Measurements from ENCODE around the gene SLC39A11.
"Not testable (repeated sequence)": the region's sequence is repeated elsewhere in the genome, so short reads cannot be mapped to it uniquely, and the experiment has no call there.

SLC39A11 gene

DNA sequence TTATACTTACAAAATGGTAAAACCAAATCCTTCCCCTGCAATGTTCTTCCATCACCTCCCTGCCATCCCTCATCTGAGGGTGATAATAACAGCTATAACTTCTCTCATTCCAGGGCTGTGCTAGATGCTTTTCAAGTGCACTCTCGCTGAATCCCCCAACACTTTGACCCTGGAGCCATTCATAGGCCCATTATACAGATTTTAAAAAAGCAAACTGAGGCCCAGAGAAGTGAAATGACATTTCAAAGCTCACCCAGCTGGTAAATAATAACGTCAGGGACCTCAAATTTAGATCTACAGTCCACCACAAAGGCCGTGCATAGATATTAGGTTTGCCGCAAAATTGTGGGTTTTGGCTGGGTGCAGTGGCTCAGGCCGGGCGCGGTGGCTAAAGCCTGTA lies 378.8 kb downstream of the SLC39A11 start:
- no peak for DNase-seq (ENCODE audit: low read depth)

DNA sequence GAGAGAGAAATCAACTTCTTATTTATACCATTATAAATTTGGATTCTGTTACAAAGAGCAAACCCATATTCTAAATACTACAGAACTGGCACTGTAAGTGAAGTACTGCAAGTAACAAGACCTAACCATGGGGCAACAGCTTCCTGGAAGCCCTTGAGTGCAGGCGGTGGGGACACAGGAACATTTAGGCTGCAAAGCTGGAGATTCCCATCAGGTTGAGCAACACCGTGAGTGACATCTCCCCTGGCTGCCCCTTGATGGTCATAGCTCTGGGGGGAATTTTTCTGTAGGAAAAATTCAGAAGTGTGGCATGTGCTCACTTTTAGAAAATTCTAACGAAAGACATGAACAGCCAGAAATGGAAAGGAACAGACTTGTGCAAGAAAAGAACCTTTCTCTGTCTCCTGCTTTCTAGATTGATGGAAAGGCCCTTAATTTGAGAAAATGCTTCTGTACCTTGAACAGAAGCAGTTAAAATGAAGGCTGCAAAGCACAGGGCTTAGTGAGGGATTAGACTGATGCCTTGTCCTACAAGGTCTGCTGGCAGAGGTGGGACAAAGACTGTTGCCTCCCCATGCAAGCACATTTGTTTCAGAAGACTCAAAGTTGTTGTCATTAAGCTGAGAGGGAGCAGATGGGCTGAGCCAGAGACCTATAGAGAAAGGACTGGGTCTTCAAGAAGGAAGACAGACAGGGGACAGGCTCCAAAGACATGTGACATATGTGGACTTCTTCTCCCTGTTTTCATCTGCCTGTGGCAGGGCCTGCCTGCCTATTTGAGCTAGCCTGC lies 380.8 kb downstream of the SLC39A11 start:
- no peak for DNase-seq (ENCODE audit: low read depth)

DNA sequence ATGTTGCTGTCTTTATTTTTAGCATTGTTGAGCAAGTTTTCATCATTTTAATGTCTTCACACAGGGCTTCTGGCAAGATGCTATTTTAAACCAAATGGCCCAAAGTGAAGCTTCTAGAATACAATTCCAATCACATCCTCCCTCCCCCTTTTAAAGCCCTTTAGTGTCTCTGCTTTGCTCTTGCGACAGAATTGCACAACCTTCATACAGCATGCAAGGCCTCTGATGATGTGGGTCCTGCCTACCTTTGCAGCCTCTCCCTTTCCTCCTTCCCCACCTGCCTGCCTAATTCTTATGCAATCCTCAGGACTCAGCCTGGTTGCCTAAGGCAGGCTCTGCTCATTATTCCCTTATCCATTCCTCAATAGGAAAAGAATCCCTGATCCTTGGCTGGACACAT lies 381.7 kb downstream of the SLC39A11 start:
- peak; percentile 82 for DNase-seq (ENCODE audit: low read depth)

DNA sequence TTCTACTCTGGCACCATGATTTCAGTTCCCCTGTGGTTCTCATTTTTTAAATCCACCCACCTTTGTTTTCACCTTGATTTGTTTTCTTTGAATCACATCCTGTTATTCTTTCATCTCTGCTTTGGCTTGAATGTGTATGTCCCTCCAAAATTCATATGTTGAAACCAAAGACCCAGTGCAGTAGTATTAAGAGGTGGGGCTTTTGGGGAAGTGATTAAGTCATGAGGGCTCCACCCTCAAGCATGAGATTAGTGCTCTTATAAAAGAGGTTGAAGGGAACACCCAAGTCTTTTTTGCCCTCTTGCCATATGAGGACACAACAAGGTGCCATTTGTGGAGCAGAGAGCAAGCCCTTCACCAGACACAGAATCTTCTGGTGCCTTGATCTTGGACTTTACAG lies 382.3 kb downstream of the SLC39A11 start:
- DNase-seq (ENCODE audit: low read depth), result no peak

DNA sequence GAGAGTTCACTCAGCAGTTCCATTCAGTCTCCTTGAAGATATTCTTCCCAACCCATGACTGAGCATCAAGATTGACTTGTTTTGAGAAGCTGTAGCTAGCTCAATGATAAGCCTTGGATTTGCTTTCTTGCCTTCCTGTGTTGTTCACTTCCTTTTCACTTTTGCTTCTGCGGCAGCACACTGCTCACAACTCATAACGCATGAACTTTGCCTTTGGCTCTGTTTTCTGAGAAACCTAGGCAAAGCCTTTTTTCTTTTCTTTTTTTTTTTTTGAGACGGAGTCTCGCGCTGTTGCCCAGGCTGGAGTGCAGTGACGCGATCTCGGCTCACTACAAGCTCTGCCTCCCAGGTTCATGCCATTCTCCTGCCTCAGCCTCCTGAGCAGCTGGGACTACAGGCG lies 383.8 kb downstream of the SLC39A11 start:
- DNase-seq (ENCODE audit: low read depth), result not testable (repeated sequence)

DNA sequence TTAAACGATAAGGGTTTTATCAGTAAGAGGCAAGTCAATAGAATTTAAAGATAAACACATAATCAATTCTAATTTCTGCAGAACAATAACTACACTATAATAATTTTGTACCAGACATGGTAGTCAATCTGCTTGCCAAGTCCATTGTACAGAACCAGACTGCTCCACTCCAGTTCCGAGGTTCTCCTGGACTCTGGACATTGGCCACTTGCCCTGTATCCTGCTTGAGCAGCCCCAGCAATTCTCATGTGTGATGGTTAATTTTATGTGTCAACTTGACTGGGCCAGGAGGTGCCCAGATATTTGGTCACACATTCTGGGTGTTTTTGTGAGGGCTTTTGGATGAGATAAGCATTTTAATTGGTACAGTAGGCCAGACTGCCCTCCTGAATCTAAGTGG lies 384.6 kb downstream of the SLC39A11 start:
- DNase-seq (ENCODE audit: low read depth), result no peak

DNA sequence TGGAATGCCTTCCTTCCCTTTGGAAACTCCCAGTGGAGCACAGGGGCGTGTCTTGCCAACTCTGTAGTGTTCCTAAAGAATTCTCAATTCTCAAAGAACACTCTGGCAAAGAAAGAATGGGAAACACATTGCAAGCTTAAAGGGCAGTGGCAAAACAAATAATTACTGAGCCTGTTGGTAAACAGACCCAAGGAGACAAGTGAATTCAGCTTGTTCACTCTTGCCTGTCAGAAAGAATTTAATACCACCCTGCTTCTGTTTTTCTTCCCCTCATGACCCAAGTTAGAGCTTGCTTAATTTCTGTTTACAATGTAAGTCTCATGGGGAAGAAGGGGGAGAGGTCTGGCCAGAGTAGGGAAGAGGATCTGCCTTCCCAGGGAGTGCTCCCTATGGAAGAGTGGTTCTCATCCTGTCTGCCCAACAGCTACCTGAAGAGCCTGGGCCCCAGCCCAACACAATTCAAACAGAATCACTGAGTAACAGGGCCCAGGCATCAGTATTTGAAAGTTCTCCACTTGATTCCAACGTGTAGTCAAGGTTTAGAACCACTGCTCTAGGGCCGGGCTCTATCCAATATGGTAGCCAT lies 386.0 kb downstream of the SLC39A11 start:
- DNase-seq (ENCODE audit: low read depth), result peak; percentile 64

DNA sequence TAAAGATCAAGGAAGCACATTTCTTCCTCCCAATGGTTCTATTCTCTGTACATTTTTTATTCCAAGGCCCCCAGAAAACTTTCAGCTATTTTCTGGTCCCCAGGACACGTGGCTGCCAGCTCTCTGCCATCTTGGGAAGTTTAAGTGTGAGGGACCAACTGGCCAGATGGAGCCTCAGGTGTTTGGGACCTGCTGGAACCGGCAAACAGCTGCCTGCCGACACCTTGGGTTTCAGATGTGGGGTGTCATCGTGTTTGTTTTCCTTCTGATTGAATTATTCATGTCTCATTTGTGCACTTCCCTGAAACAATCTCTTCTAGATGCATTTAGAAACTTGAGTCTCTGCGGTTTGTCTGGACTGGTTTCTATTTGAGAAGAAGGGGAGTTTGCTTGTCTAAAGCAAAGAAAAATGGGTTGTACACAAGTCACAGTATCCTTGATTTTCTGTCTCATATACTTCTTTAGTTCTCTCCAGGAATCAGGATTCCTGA lies 386.5 kb downstream of the SLC39A11 start:
- no peak for DNase-seq (ENCODE audit: low read depth)

DNA sequence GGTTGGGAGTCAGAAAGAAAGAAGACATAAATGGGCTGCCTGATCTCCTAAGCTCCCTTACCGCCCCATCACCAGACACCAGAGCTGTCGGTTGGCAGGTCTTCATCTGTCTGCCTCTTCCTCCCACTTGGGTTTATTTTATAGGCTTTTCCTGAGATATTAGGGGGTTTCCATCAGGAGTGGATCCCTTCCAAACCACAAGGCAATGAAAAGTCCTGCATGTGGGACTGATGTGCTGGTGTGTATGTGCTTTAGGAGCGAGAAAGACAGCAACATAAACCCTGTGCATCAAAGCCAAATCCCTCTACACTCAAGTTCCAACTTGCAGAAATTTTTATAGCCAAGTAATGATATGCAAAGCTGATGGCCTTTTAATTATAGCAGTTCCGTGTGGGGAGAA lies 389.5 kb downstream of the SLC39A11 start:
- no peak for DNase-seq (ENCODE audit: low read depth)

DNA sequence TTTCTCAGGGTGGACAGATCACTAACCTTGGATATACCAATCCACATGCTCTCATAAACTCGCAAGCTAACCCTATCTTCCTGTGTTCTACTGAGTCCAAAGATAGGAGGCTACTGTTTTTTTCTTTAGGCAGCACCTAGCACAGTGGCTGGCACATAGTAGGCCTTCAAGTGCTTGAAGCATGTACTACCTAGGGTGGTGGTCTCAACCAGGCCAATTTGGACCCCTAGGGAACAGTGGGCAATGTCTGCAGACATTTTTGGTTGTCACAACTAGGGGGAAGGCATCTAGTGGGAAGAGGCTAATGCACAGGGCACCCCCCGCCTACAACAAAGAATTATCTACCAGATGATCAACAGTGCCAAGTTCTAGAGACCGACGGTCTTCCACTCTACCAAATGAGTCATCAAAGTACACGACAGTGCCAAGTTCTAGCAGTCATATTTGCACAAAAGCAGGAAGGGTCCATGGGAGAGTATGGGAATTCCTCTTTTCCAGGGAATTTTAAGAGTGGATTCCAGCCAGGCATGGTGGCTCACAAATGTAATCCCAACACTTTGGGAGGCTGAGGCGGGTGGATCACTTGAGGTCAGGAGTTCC lies 390.3 kb downstream of the SLC39A11 start:
- peak; percentile 9 for DNase-seq (ENCODE audit: low read depth)

DNA sequence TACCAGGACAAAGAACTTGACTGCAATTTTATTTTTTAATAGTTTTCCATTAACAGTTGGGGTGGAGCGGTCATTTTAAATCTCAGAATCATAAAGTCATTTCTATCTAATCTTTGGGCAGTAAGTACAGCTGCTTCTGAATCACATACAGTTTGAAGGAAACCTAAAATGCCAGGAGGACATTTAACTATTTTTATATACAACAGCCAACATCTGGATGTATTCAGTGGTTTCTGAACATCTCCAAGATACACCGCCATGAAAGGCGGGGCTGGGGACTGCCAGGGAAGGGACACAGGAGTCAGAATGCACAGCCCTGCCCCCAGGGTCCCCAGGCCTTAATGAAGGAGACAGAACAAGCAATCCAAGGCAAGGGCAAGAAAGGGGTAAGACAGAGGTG lies 392.3 kb downstream of the SLC39A11 start:
- peak; percentile 23 for DNase-seq (ENCODE audit: low read depth)

DNA sequence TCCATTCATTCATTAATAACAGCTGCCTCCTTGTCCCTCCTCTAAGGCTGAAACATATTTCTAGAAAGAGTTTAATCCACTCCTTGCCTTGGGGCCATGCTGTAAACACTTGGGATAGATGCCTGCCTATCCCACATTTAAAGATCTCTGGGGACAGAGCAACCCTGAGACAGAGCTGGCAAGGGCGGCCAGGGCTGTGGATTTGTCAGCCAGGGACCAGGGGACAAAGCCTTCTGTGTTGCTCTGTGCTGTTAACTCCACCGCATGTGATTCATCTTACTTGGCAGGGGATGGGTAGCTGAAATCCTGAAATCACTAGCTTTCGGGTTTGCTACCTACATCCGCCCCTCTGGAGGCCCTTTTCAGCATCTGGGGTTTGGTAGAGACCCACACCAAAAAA lies 392.9 kb downstream of the SLC39A11 start:
- DNase-seq (ENCODE audit: low read depth), result peak; percentile 83

DNA sequence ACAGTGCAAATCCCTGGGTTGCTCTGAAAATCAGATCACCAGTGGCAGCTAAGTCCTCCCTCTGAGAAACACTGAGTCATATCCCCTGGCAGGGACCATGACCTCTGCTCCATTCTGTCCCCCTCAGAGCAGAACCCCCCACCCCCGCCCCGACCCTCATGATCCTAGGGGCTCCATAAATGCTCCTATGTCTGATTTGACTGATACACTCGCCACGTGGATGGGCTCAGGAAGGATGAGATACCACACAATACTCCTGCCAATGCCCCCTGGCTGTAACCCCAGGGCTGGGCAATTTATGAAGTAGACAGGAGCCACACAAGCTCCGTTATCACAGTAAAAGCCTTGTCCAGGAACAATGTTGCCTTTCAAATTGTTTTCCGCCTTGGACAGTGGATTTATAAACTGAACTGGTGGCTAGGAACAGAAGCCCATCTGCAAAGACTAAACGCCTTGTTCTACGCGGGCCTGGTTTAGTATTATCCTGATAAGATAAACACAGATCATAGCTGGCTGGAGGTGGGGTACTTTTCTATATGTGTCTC lies 394.8 kb downstream of the SLC39A11 start:
- DNase-seq (ENCODE audit: low read depth), result no peak

DNA sequence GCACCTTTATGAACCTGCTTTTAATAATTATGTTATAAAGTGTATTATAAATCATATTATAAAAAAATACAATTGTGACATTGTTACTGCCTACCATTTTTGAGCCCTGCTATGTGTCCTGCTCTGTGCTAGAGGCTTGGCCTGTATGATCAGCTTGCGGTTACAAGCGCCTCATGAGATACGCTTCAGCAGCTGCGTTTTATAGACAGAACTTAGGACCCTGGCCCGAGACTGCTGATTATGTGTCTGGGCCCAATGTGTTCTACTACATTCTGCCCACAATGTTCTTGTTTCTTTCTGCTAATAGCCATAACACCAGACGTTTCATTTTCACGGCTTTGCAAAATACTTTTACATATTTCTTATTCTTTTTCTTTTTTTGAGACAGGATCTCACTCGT lies 395.8 kb downstream of the SLC39A11 start:
- DNase-seq (ENCODE audit: low read depth), result no peak

DNA sequence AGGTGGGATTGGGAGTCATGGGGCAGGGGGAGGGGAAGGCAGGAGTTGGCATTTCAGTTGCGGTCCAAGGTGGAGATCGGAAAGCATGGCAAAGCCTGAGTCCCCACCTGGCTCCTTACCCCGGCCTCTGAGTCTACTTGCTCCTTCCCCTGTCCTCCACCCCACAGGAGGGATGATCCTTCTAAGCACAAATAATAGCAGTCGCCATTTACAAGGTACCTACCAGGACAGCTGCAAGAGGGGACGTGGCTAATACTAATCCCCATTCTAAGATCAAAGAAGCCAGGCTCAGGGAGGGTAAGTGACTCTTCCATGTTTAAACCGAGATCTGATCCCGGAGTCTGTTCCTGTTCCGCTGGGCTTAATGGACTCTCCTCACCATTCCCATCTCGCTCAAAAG lies 396.3 kb downstream of the SLC39A11 start:
- DNase-seq (ENCODE audit: low read depth), result no peak

DNA sequence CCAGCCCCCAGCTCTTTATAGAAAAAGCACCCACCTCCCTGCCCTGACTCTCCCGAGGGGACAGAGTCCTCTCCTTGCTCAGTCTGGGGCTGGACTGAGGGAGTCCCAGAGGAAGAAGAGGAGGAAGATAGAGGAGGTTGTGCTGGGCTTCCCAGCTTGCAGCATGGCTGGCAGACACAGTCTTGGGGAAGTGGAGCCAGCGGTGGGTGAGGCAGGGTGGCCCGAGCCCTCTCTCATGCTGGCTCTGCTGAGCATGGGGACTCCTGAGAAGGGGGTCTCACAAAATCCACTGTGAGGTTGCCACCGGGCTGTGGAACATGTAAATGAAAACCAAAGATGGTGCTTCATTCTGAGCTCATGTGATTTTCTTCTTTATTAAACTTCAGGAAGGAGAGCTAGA lies 398.5 kb downstream of the SLC39A11 start:
- DNase-seq (ENCODE audit: low read depth), result no peak

DNA sequence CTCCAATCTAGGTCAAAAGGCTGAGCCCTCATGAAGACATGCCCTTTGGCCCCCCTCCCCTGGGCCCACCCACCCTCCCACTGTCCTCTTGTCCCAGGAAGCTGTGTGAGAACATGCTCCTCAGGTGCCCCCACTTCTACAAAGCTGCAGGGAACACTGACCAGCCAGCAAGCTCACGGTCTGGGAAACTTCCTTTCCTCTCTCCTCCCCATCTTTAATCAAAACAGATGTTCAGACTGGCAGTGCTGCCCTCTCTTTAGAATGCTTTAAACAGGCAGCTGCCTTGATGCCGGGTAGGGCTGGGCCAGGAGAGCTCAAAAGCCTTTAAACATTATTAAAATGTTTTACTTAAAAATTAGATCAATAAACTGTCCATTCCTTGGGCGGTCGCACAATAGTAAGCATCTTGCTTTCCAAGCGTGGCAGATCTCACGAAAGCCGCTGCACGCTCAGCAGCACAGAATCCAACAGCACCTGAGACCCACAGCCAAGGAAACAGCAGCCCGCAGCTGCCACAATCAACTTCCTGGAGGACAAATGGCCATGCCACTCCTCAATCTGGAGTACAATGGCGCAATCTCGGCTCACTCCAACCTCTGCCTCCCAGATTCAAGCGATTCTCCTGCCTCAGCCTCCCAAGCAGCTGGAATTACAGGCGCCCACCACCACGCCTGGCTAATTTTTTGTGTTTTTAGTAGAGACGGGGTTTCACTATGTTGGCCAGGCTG lies 399.2 kb downstream of the SLC39A11 start:
- peak; percentile 29 for DNase-seq (ENCODE audit: low read depth)

DNA sequence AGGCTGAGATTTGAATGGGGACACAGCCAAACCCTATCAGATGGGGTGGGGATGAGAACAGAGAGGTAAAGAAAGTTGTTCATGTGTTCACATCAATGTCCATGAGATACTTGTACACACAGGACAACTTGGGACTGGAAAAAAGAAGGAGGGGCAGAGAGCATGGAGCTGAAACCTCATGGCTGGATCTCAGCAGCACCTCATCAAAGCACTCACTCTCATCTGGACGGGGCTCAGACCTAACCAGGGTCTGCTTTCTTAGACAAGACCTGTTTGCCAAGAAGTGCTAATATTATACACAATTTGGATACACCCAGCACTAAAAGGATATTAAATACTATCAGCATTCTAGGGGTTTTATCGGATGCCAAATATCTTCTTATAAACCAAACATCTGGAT lies 399.8 kb downstream of the SLC39A11 start:
- DNase-seq (ENCODE audit: low read depth), result no peak

DNA sequence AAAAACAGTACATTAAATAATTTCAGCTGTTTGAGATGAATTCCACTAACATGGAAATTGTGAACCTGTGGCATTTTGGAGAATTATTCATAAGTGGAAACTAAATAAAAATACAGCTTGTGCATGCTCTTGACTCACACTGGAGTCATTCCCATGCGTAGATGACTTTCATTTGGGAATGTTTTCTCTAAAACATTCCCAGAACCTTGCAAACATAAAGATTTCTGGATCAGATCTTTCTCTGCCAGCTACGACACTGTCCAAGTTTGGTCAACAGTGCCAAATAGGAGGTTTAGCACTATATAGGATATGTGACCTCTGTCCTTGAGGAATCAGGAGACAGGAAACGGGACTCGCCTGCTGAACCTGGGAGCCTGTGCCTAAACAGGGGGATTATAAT lies 400.9 kb downstream of the SLC39A11 start:
- DNase-seq (ENCODE audit: low read depth), result peak; percentile 51

DNA sequence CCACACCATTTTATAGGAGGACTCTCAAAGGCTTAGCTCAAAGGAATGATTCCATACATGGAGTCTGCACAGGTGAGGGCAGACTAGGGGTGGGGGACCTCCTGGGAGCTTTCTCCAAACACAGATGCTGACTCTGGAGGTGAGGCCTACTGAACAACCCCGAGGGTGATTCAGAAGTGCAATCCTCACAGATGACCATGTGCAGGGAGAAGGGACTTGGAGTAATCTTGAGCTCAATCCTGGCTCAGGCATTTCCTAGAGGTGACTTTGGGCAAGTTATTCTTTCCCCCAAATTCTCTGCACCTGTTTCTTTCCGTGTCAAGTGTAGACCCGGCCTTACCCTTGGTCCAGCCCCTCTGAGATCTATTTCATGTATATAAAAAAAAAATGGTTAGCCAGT lies 401.5 kb downstream of the SLC39A11 start:
- no peak for DNase-seq (ENCODE audit: low read depth)

DNA sequence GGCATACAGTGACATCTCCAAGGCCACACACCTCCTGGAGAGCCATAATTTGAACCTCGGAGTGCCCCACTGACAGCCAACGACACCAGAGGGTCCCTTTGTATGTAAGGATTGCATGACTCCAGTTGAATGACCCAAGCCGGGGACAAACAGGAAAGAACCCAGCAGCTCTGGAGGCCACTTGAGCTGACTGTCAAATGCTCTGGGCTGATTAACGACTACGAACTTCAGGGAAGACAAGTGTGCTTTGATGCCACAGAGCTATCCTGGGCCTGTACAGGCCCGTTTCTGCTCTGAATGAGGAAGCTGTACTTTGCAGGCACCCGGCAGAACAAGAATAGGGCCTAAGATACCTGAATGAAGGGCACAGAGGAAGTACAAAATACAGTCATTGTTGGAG lies 404.6 kb downstream of the SLC39A11 start:
- no peak for DNase-seq (ENCODE audit: low read depth)

DNA sequence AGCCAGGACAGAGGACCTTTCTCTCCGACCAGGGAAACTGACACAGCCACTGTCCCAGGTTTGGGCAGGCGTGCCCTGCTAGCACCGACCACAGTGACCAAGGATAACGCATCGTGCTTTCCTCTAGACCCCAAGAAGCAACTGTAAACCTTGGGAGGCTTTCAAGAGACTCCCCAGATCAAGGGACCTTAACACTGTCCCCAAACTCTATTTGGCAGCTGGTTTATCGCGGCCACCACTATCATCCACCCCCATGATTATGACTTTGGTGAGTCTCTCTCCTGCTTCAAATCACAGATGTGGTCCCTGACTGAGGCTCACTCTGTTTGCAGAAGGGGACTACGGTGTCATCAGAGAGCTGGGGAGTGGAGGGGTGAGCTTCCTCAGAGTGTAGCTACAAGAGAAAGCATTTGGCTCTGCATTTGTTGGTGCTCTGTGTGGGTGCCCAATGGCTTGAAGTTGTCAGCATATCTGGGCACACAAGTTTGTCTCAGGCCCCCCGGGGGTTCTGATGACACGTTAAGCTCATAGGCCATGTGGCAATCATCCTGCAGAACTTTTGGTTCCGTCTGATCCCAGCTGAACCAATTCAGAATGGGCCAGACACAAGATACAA lies 408.0 kb downstream of the SLC39A11 start:
- no peak for DNase-seq (ENCODE audit: low read depth)
